Transverse colon (tissue), 3 donors: ENCODE measurements around the gene MTHFSD.

ENCODE experiments used
- POLR2A ChIP-seq: fragments of 450-650 bp; IDR thresholded peaks from one replicate; pipeline ENCODE4 v1.6.1; 2016; ENCODE audit warnings: antibody characterized with exemption, mild to moderate bottlenecking, moderate library complexity
- POLR2AphosphoS5 ChIP-seq, 3 donors: sonication (generic); formaldehyde crosslinking; IDR thresholded peaks; one replicate each; pipeline ENCODE4 v1.6.1; 2016; ENCODE audit warnings: antibody characterized with exemption in 3 of 3

GRCh38 chr16:86581458-86581857 is 26.4 kb upstream of the MTHFSD start:
- no peak for TF ChIP-seq POLR2AphosphoS5 (IDR thresholded peaks at IDR 0.05)
- TF ChIP-seq POLR2A, result no peak
